ENCODE results near the gene FAM83E. TPM values are rescaled to one million over a fixed set of nuclear protein-coding genes. Genes with fewer than 3 reads are reported as not detected.

Gene FAM83E
- total and polyA plus RNA-seq, 10 of the 15 experiments (the other 5 are each of a cell fraction or from before 2014, with no cell fraction given): 0.14 to 2.5 (median 0.33) TPM; not detected in 4

DNA sequence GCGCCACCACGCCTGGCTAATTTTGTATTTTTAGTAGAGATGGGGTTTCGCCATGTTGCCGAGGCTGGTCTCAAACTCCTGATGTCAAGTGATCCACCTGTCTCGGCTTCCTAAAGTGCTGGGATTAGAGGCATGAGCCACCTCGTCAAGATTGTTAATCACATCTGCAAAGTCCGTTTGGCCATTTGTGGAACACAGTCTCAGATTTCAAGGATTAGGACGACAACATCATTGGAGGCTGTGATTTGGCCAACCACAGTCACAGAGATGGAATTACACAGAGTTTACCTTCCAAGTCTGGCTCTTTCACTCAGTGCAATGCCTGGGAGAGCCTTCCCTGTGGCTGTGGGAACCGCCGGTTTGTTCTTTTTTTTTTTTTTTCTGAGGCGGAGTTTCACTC lies 45.1 kb downstream of the FAM83E start:
- POLR2A ChIA-PET: no interaction called here
- Histone ChIP-seq H2AFZ (ENCODE audit: control insufficient read depth, low read depth, low read length) (no peak overlapping the region), H3K9me3 (replicated peaks; ENCODE audit: control insufficient read depth, insufficient read depth, low read length) (no peaks in the 10 kb centered on the region), H3K9ac (ENCODE audit: control insufficient read depth, insufficient read depth, low read length) (no peak overlapping the region), H3K4me2 (ENCODE audit: control insufficient read depth, insufficient read depth) (no peak overlapping the region), H3K27ac (ENCODE audit: control insufficient read depth, insufficient read depth) (no peak overlapping the region), H3K4me1 (ENCODE audit: control insufficient read depth, insufficient read depth, low read length) (no peaks in the 10 kb centered on the region), H4K20me1 (ENCODE audit: control insufficient read depth, insufficient read depth) (no peaks in the 10 kb centered on the region), H3K27me3 (replicated peaks in 1 of 2; ENCODE audit: control insufficient read depth in 2 of 2, insufficient read depth in 2 of 2, low read length in 1 of 2) (peaks cover 0 to 3% of the 10 kb centered on the region in 2 experiments; a peak in 2 of 4 replicates), H3K79me2 (ENCODE audit: control insufficient read depth, insufficient read depth, low read length) (no peaks in the 10 kb centered on the region), H3K36me3 (ENCODE audit: control insufficient read depth in 2 of 2, insufficient read depth in 2 of 2, low read length in 1 of 2) (no peaks in the 10 kb centered on the region), H3K4me3 (no peak overlapping the region)
- CTCF ChIA-PET: interaction anchor here (1.3 kb wide), 1 partner anchor 15 kb away, joined by 3 read pairs; no protein-coding TSS in a partner anchor
- DNase-seq (ENCODE audit: low read depth, low spot score): no peak
- BruUV-seq (replicated peaks): no TSS peak
- ATAC-seq: no peak
- RAD21 ChIA-PET (ENCODE audit: unreplicated experiment): no interaction called here
- TF ChIP-seq FOS (IDR thresholded peaks at IDR 0.05; ENCODE audit: borderline replicate concordance, extremely low read depth, insufficient read length) (no peak), ASH2L (IDR thresholded peaks at IDR 0.05; ENCODE audit: borderline replicate concordance, low read depth) (no peak), RFX5 (IDR thresholded peaks at IDR 0.05; ENCODE audit: low read depth, low read length) (no peak)
- in situ Hi-C loops (cut with MboI) (loop anchor here (25.0 kb wide), 1 partner anchor 708 kb away; the partner anchor contains the start of gene TPRX2), intact Hi-C loops (cut with micrococcal nuclease; ENCODE audit: unreplicated experiment) (no loop called here)
- 54% methylated on average over 10 of the region's 11 CpGs for WGBS (ENCODE audit: insufficient coverage, insufficient replicate concordance, low lambda C conversion rate, missing lambda C conversion rate)
- SMC1A ChIA-PET (ENCODE audit: uncharacterized antibody, unreplicated experiment): no interaction called here
- no peak for FAIRE-seq

DNA sequence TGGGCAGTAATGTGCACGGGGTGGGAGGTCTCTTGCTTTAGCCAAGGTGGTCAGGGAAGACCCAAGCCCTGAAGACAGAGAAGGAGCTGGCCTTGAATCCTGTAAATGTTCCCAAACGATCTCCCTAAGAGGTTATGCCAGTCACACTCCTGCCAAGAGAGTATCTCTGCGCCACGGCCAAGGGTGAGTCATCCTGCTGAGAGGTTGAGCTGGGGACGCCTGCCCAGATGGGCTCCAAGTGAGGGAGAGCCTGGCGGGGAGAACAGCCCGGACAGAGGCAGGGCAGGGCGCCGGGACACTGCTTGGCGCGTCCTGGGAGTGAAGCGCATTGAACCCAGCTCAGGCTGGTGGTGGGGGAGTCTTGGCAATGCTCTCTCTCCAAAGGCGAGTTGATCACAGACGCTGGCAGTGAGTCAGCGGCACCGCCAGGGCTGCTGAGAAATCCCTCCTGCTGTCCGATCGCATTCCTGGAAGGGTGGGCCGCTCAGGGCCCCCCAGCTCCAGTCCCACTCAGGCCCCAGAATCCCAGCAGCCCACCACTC lies 46.5 kb downstream of the FAM83E start:
- Histone ChIP-seq H3K36me3 (ENCODE audit: control insufficient read depth in 2 of 2, insufficient read depth in 2 of 2, low read length in 1 of 2) (no peaks in the 10 kb centered on the region), H3K9me3 (replicated peaks; ENCODE audit: control insufficient read depth, insufficient read depth, low read length) (no peaks in the 10 kb centered on the region), H3K27ac (ENCODE audit: control insufficient read depth, insufficient read depth) (no peak overlapping the region), H3K9ac (ENCODE audit: control insufficient read depth, insufficient read depth, low read length) (no peak overlapping the region), H3K79me2 (ENCODE audit: control insufficient read depth, insufficient read depth, low read length) (no peaks in the 10 kb centered on the region), H3K4me1 (ENCODE audit: control insufficient read depth, insufficient read depth, low read length) (no peaks in the 10 kb centered on the region), H3K27me3 (replicated peaks in 1 of 2; ENCODE audit: control insufficient read depth in 2 of 2, insufficient read depth in 2 of 2, low read length in 1 of 2) (peaks cover 0 to 3% of the 10 kb centered on the region in 2 experiments; a peak in 2 of 4 replicates), H2AFZ (ENCODE audit: control insufficient read depth, low read depth, low read length) (no peak overlapping the region), H3K4me2 (ENCODE audit: control insufficient read depth, insufficient read depth) (no peak overlapping the region), H4K20me1 (ENCODE audit: control insufficient read depth, insufficient read depth) (no peaks in the 10 kb centered on the region), H3K4me3 (no peak overlapping the region)
- intact Hi-C loops (cut with micrococcal nuclease; ENCODE audit: unreplicated experiment): no loop called here
- CTCF ChIA-PET: no interaction called here
- RAD21 ChIA-PET (ENCODE audit: unreplicated experiment): no interaction called here
- WGBS (ENCODE audit: insufficient coverage, insufficient replicate concordance, low lambda C conversion rate, missing lambda C conversion rate): 41% methylated on average over 19 of the region's 19 CpGs
- POLR2A ChIA-PET: no interaction called here
- no peak for FAIRE-seq
- ATAC-seq: no peak
- no peak for DNase-seq (ENCODE audit: low read depth, low spot score)
- no TSS peak for BruUV-seq (replicated peaks)
- SMC1A ChIA-PET (ENCODE audit: uncharacterized antibody, unreplicated experiment): no interaction called here
- in situ Hi-C loops (cut with MboI): loop anchor here (25.0 kb wide), 1 partner anchor 706 kb away; the partner anchor contains the start of gene TPRX2
- no peak for TF ChIP-seq EGR1 (IDR thresholded peaks at IDR 0.05; ENCODE audit: borderline replicate concordance in 1 of 2, low read depth in 2 of 2, low read length in 2 of 2)
- TF ChIP-seq, protein P1, sequence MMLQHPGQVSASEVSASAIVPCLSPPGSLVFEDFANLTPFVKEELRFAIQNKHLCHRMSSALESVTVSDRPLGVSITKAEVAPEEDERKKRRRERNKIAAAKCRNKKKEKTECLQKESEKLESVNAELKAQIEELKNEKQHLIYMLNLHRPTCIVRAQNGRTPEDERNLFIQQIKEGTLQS (IDR thresholded peaks at IDR 0.05; ENCODE audit: borderline replicate concordance, extremely low read depth, low read depth, low read length): no peak
- TF ChIP-seq DPF2 (IDR thresholded peaks at IDR 0.05): no peak
- no peak for TF ChIP-seq PML (IDR thresholded peaks at IDR 0.05; ENCODE audit: low read length)
- TF ChIP-seq, protein P2, sequence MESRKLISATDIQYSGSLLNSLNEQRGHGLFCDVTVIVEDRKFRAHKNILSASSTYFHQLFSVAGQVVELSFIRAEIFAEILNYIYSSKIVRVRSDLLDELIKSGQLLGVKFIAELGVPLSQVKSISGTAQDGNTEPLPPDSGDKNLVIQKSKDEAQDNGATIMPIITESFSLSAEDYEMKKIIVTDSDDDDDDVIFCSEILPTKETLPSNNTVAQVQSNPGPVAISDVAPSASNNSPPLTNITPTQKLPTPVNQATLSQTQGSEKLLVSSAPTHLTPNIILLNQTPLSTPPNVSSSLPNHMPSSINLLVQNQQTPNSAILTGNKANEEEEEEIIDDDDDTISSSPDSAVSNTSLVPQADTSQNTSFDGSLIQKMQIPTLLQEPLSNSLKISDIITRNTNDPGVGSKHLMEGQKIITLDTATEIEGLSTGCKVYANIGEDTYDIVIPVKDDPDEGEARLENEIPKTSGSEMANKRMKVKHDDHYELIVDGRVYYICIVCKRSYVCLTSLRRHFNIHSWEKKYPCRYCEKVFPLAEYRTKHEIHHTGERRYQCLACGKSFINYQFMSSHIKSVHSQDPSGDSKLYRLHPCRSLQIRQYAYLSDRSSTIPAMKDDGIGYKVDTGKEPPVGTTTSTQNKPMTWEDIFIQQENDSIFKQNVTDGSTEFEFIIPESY (IDR thresholded peaks at IDR 0.05): no peak
- no peak for TF ChIP-seq ZBED1 (IDR thresholded peaks at IDR 0.05; ENCODE audit: borderline replicate concordance)
- TF ChIP-seq ZNF217 (IDR thresholded peaks at IDR 0.05): no peak
- TF ChIP-seq SREBF1 (IDR thresholded peaks at IDR 0.05; ENCODE audit: low read length): no peak
- no peak for TF ChIP-seq FOS (IDR thresholded peaks at IDR 0.05; ENCODE audit: borderline replicate concordance, extremely low read depth, insufficient read length)
- TF ChIP-seq ESRRA (IDR thresholded peaks at IDR 0.05; ENCODE audit: low read length): no peak
- no peak for TF ChIP-seq IKZF2 (IDR thresholded peaks at IDR 0.05)

Data from GM12878 (cell line).